Fibroblast of lung (primary cell): ENCODE results near the gene SMC2. TPM values are rescaled to one million over a fixed set of nuclear protein-coding genes. Genes with fewer than 3 reads are reported as not detected.

ENCODE experiments used
- DNase-seq, 2 donors: peaks; one replicate each; pipeline versions ENCODE4 v3.0.0 to v3.0.0-alpha.2; 2010; ENCODE audit warnings: low read depth in 2 of 2
- H2AFZ ChIP-seq: 2 replicates; pipeline ENCODE4 v1.5.1; 2012; ENCODE audit warnings: low read length, control low read depth, inconsistent platforms
- H3K27ac ChIP-seq: 2 replicates; pipeline ENCODE4 v1.5.1; 2011; ENCODE audit warnings: low read length, control low read depth; ENCODE audit not compliant: insufficient read depth
- H3K27me3 ChIP-seq: 2 replicates; pipeline ENCODE4 v1.5.1; 2011; ENCODE audit warnings: mild to moderate bottlenecking, low read length; ENCODE audit not compliant: control insufficient read depth, insufficient read depth
- H3K36me3 ChIP-seq: 2 replicates; pipeline ENCODE4 v1.5.1; 2011; ENCODE audit warnings: low read length; ENCODE audit not compliant: control insufficient read depth, insufficient read depth
- H3K4me1 ChIP-seq: 2 replicates; pipeline ENCODE4 v1.5.1; 2011; ENCODE audit warnings: low read length; ENCODE audit not compliant: control insufficient read depth, insufficient read depth; ENCODE audit errors: extremely low read depth
- H3K4me2 ChIP-seq: 2 replicates; pipeline ENCODE4 v1.5.1; 2011; ENCODE audit warnings: low read length, control low read depth; ENCODE audit not compliant: insufficient read depth; ENCODE audit errors: extremely low read depth
- H3K4me3 ChIP-seq, 4 experiments: fragments of 200-600 bp in 1 of 4; sonication (generic) in 1 of 4; replicated peaks in 1 of 4; 2 replicates each; pipeline ENCODE4 v1.5.1; 2011 to 2016; ENCODE audit warnings: low read length in 4 of 4, low read depth in 3 of 4, mild to moderate bottlenecking in 3 of 4, control low read depth in 2 of 4, inconsistent platforms in 1 of 4, mixed read lengths in 1 of 4; ENCODE audit not compliant: insufficient read depth in 1 of 4; ENCODE audit errors: control extremely low read depth in 1 of 4
- H3K79me2 ChIP-seq: 2 replicates; pipeline ENCODE4 v1.5.1; 2012; ENCODE audit warnings: mild to moderate bottlenecking, low read length, inconsistent platforms; ENCODE audit not compliant: control insufficient read depth, insufficient read depth
- H3K9ac ChIP-seq: 2 replicates; pipeline ENCODE4 v1.5.1; 2011; ENCODE audit warnings: mild to moderate bottlenecking, low read length, control low read depth; ENCODE audit not compliant: insufficient read depth
- H3K9me3 ChIP-seq: 2 replicates; pipeline ENCODE4 v1.5.1; 2012; ENCODE audit warnings: low read depth, low read length; ENCODE audit not compliant: control insufficient read depth, insufficient read depth
- H4K20me1 ChIP-seq: 2 replicates; pipeline ENCODE4 v1.5.1; 2011; ENCODE audit warnings: low read length; ENCODE audit not compliant: control insufficient read depth, insufficient read depth; ENCODE audit errors: extremely low read depth
- EZH2 ChIP-seq: IDR thresholded peaks from 2 replicates; pipeline ENCODE4 v1.5.1; 2012; ENCODE audit warnings: low read length, control low read depth, mild to moderate bottlenecking; ENCODE audit errors: missing control alignments
- polyA plus RNA-seq, 2 donors: library from polyadenylated mRNA; depleted of rRNA in 1 of 2; stranded (reverse) in 1 of 2; unstranded in 1 of 2; fragments of >200 nt; gene quantifications; 2 replicates each; pipeline ENCODE4 v1.2.1, GENCODE V29; 2011 to 2012; ENCODE audit warnings: missing spikeins in 1 of 2
- total RNA-seq: library from RNA; depleted of rRNA; stranded (reverse); fragments of >200 nt; gene quantifications from 2 replicates; pipeline ENCODE4 v1.2.1, GENCODE V29; 2014
- TF ChIP-seq, protein P1 (sequence below), 2 donors: IDR thresholded peaks in 1 of 2; conservative IDR thresholded peaks in 1 of 2; 1 replicate in 1 of 2; 2 replicates in 1 of 2; pipeline ENCODE4 v1.5.1; 2011 to 2012; ENCODE audit warnings: low read length in 2 of 2, control low read depth in 1 of 2, inconsistent platforms in 1 of 2, low read depth in 1 of 2, mild to moderate bottlenecking in 1 of 2

SMC2 gene
- total and polyA plus RNA-seq, 2 donors (not counting 1 experiment from before 2014, with no cell fraction given) = 8.9 to 12.6 TPM

DNA sequence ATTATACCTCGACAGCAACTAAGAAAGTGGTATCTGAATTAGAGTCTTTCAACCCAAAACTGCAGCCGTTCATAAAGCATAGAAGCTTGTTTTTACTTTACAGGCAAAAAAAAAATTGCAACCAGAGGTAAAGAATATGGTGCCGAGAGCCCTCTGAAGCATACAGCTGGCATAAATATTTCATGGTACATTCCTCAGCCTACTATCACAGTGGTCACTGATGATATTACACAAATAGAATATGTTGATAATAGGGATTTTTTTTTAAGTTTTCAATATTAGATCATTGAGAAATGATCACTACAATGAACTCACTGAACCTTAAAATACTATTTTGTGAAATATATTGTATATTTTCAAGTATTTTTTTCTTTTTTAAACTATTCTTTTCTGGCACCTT, 6.2 kb upstream of the SMC2 start:
- Histone ChIP-seq H3K79me2 (no peaks in the 10 kb centered on the region), H3K9me3 (no peaks in the 10 kb centered on the region), H3K4me1 (peaks cover 2% of the 10 kb centered on the region), H3K4me2 (no peak overlapping the region), H4K20me1 (no peaks in the 10 kb centered on the region), H3K27ac (no peak overlapping the region), H3K4me3 (no peak overlapping the region), H2AFZ (no peak overlapping the region), H3K36me3 (no peaks in the 10 kb centered on the region), H3K27me3 (no peaks in the 10 kb centered on the region), H3K9ac (no peak overlapping the region)
- TF ChIP-seq, protein P1, sequence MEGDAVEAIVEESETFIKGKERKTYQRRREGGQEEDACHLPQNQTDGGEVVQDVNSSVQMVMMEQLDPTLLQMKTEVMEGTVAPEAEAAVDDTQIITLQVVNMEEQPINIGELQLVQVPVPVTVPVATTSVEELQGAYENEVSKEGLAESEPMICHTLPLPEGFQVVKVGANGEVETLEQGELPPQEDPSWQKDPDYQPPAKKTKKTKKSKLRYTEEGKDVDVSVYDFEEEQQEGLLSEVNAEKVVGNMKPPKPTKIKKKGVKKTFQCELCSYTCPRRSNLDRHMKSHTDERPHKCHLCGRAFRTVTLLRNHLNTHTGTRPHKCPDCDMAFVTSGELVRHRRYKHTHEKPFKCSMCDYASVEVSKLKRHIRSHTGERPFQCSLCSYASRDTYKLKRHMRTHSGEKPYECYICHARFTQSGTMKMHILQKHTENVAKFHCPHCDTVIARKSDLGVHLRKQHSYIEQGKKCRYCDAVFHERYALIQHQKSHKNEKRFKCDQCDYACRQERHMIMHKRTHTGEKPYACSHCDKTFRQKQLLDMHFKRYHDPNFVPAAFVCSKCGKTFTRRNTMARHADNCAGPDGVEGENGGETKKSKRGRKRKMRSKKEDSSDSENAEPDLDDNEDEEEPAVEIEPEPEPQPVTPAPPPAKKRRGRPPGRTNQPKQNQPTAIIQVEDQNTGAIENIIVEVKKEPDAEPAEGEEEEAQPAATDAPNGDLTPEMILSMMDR (conservative IDR thresholded peaks at IDR 0.05 in 1 of 2, IDR thresholded peaks at IDR 0.05 in 1 of 2; ENCODE audit: low read depth in 1 of 2, low read length in 2 of 2) = no peak
- TF ChIP-seq EZH2 = no peak
- DNase-seq = no peak

DNA sequence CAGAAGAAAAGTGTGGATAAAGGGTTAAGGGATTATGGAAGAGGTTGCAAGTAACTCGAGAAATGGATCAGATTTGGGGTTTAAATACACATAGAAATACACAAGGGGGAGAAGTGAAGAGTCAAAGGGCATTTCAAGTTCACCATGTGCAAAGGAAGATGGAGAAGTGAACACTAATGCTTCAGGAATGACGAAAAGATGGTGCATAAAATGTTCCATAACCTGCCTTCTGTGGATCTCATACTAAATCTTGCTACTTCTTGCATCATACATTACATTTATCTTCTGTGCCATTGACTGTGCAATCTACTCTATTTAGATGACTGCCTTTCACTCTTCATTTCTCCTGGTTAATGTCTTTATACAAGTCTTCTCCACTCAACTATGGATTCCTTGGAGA, 5.7 kb upstream of the SMC2 start:
- Histone ChIP-seq H3K79me2 (no peaks in the 10 kb centered on the region), H3K36me3 (no peaks in the 10 kb centered on the region), H3K27me3 (no peaks in the 10 kb centered on the region), H4K20me1 (no peaks in the 10 kb centered on the region), H3K9ac (no peak overlapping the region), H3K27ac (no peak overlapping the region), H3K9me3 (no peaks in the 10 kb centered on the region), H2AFZ (no peak overlapping the region), H3K4me1 (peaks cover 2% of the 10 kb centered on the region), H3K4me2 (no peak overlapping the region), H3K4me3 (no peak overlapping the region)
- peak in 1 of 2 donors; percentile 54 for DNase-seq
- TF ChIP-seq EZH2 = no peak
- TF ChIP-seq, protein P1 (conservative IDR thresholded peaks at IDR 0.05 in 1 of 2, IDR thresholded peaks at IDR 0.05 in 1 of 2; ENCODE audit: low read depth in 1 of 2, low read length in 2 of 2) = no peak

DNA sequence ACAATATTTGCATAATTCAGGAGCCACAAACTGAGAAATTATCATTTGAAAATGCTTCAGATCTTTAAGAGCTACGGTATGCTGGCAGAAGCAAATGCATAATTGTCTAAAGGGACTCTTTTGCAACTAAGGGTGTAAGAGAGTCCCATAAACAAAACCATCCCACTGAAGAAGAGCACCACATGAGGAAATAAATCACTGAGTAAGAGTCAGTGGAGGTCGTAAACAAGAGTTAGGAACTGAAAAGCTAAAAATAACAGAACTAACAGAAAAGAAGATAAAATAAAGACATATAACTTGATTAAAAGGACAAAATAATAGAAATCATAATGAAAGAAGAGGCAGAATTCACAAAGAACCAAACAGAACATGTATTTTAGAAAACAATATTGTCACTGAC, 3.5 kb upstream of the SMC2 start:
- peaks cover 4% of the 10 kb centered on the region for H3K4me1 ChIP-seq
- peak overlapping the region in 2 of 4 experiments; percentile 31 to 51 for H3K4me3 ChIP-seq
- peak overlapping the region; percentile 57 for H3K27ac ChIP-seq
- H3K27me3 ChIP-seq = no peaks in the 10 kb centered on the region
- DNase-seq = no peak
- H3K79me2 ChIP-seq = peaks cover 10% of the 10 kb centered on the region
- peak overlapping the region; percentile 57 for H2AFZ ChIP-seq
- H3K9me3 ChIP-seq = no peaks in the 10 kb centered on the region
- peak overlapping the region; percentile 75 for H3K4me2 ChIP-seq
- no peak overlapping the region for H3K9ac ChIP-seq
- H3K36me3 ChIP-seq = no peaks in the 10 kb centered on the region
- no peaks in the 10 kb centered on the region for H4K20me1 ChIP-seq
- no peak for TF ChIP-seq EZH2
- TF ChIP-seq, protein P1 (conservative IDR thresholded peaks at IDR 0.05 in 1 of 2, IDR thresholded peaks at IDR 0.05 in 1 of 2; ENCODE audit: low read depth in 1 of 2, low read length in 2 of 2) = no peak
